ENCODE measurements around the gene SMURF2.

SMURF2 gene

DNA sequence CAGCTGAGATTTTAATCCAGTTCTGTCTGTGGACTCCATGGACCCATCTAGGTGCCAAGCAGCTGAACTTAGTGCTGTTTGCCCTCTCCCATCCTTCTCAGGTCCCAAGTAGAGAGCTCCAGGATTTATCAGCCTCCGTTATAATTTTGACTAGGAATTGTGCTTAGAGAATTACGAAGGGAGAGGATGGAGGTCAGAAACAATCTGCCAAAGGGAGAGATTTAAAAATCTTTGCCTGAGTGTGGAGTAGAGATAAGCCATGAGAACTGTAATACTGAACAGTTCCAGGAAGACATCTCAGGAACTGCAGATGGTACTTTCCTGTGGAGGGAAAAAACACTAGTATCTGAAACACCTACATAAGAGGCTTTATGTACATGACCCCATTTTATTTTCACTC lies 128.3 kb downstream of the SMURF2 start:
- peak; percentile 68 for DNase-seq

GRCh38 chr17:64532409-64532808 lies 129.7 kb downstream of the SMURF2 start:
- DNase-seq = no peak

DNA sequence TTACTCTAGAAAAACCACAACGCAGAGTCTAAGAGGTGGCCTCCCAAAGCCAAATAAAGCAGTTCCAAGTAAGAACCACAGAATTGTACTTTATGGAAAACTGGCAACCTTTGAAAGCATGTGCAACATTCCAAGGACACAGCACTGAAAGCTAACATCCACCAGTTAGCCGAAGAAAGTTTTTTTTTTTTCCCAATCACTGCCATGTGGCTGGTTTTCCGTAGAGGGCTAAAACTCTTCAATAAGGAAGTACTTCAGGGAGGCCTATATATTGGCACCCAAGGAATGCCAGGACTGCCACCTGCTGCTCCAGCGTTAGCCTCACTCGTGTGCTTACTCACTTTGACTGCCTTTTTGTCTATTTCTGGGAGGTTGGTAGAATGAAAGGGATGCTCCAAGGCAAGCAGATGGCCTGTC lies 130.1 kb downstream of the SMURF2 start:
- no peak for DNase-seq

DNA sequence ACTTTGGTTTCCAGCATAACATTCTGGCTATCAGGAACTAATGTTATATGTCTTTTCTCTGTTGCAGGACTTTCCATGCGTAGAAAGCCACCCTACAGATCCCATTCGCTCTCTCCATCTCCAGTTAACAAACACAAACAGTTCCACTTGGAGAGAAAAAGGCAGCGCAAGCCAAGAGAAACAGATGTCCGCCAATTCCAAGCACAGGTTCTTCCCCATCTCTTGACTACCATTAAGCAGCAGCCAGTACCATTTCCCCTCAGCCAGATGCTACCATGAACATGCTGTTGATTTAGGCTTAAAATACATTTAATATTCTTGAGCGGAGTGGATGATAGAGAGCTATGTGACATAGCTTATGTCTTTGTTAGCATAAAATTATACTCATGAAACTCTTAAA lies 132.9 kb downstream of the SMURF2 start:
- DNase-seq = no peak

DNA sequence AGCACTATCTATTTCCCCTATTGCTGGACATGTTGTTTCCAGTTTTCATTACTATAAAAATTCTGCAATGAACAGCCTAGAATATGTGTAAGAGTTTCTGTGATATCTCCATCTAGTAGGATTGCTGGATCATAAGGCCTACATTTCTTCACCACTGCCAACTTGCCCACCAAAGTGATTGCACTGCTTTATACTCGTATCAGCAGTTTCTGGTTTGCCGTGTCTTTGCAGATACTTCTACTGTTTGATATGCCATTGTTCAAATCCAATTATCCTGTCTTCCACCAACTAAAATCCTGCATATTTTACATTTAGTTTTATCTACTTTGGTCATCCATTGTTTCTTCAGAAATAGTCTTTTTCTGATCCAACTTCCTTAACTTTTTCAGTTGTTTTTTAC lies 134.2 kb downstream of the SMURF2 start:
- no peak for DNase-seq

DNA sequence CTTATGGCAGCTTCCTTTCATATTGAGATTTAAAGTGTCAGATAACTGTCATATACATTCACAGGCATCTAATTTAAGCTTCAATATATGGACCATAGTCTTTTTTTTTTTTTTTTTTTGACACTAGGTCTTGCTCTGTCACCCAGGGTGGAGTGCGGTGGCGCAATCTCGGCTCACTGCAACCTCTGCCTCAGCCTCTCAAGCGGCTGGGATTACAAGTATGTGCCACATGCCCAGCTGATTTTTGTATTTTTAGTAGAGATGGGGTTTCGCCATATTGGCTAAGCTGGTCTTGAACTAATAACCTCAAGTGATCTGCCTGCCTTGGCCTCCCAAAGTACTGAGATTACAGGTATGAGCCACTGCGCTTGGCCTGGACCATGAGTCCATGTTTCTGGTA lies 141.7 kb downstream of the SMURF2 start:
- DNase-seq = no peak

GRCh38 chr17:64519601-64520000 lies 142.5 kb downstream of the SMURF2 start:
- DNase-seq = no peak

DNA sequence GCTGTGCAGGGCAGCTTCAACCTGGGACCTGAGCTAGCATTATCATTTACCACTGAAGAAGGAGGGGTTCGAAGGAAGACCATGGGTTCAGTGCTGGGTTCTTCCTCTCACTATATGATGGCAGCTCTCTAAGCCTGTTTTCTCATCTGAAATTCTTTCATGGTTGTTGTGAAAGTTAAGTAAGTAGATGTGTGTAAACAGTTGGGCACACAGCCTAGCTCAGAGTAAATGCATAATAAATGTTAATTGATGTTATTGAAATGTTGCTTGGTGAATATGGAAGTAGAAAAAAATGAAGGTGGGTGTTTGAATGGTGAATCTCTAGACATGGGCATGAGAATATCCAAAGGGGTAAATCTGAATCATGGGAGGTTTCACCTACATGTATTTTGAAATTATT lies 146.3 kb downstream of the SMURF2 start:
- no peak for DNase-seq

DNA sequence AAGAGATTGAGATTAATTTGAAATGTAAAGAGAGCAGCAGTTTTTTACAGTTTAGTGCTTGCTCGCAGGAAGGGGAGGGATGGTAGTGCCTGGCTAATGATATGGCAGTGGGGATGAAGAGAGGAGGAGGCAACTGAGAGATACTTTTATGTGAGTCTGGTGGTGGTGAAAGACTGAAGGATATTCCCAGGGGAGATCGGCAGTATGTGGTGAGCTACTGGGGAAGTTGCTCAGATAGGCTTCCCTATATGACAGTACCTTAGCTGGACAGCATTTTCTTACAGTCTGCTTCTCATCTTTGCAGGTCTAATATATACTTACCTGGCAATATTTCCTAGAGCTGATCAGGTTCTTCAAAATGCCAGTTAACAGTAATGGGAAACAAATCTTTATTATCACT lies 146.7 kb downstream of the SMURF2 start:
- DNase-seq = no peak

DNA sequence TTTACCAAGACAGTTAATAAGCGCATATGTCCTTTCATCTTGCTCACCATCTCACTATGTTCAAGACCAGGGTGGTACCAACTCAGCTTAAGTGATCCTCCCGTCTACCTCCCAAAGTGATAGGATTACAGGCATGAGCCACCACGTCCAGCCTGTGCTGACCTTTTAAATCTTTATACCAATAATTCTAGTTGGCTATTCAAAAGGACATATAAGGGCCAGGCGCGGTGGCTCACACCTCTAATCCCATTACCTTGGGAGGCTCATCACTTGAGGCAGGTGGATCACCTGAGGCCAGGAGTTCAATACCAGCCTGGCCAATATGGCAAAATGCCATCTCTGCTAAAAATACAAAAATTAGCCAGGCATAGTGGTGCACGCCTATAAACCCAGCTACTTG lies 152.9 kb downstream of the SMURF2 start:
- DNase-seq = no peak

GRCh38 chr17:64508683-64509082 lies 153.4 kb downstream of the SMURF2 start:
- no peak for DNase-seq

GRCh38 chr17:64507413-64507782 lies 154.7 kb downstream of the SMURF2 start:
- peak; percentile 87 for DNase-seq

GRCh38 chr17:64506576-64507412 lies 155.3 kb downstream of the SMURF2 start, which contains the start of gene CEP95:
Gene CEP95 (plus strand): TSS chr17:64506977. CDS start chr17:64507098, 121 bp downstream.
- peak; percentile 99 for DNase-seq

DNA sequence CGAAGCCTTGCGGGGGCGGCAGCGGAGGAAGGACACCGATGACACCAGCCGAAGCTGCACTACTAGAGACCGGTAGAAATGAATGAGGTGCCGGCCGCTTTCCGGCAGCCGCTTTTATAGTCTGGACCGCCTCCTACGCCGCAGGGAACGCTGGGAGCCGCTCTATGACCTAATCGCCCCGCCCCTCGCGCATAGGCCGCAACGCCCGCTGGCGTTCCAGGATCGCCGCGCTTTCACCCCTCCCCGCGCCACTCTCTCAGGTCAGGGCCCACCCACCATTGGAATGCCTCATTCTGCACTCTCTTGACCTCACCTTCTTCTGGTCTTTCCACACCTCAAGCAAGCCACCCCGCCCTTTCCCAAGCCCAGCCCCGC lies 155.9 kb downstream of the SMURF2 start, which contains the start of gene DDX5:
DDX5 (minus strand) TSS at position 89 of the 375 bp plus-strand sequence. CDS start 170 bp downstream, outside the sequence.
- peak; percentile 99 for DNase-seq

DNA sequence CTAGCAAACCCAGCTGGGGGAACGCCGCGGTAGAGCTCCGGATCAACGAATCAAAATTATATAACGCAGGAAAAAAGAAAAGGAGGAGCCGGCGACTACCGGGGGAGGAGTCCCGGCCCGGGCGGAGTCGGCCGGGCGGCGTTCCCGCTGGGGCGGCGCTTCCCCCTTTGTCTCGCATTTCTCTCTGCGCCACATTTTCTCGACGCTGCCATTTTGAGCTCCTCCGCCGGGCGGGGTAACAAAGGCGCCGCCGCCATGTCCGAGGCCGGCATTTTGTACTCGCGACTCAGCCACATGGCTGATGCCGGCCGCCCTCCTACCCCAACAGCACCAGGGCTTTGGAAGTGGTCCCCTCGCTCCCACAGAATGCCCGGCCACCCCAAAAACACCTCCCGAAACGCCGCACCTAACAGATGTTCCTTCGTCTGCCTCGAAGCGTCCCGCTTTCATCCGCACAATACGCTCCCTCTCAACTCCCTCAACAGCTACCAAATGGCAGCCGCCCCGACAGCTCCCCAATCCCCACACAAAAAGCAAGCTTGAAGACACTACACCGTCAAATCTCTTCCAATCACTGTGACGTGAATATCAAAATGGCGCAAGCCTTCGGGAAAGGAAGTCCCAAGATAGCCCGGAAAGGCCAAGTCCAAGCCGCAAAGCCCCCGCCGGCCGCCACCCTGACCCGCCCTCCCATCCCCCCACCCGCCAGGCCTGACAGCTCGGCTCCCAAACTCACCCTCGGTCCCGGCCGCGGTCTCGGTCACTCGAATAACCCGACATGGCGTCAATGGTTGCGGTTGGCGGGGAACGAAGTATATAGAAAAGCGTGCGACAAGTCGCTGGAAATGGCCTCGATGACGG lies 156.5 kb downstream of the SMURF2 start:
- DNase-seq = peak; percentile 94

GRCh38 chr17:64504769-64505339 lies 157.3 kb downstream of the SMURF2 start:
- peak; percentile 94 for DNase-seq

DNA sequence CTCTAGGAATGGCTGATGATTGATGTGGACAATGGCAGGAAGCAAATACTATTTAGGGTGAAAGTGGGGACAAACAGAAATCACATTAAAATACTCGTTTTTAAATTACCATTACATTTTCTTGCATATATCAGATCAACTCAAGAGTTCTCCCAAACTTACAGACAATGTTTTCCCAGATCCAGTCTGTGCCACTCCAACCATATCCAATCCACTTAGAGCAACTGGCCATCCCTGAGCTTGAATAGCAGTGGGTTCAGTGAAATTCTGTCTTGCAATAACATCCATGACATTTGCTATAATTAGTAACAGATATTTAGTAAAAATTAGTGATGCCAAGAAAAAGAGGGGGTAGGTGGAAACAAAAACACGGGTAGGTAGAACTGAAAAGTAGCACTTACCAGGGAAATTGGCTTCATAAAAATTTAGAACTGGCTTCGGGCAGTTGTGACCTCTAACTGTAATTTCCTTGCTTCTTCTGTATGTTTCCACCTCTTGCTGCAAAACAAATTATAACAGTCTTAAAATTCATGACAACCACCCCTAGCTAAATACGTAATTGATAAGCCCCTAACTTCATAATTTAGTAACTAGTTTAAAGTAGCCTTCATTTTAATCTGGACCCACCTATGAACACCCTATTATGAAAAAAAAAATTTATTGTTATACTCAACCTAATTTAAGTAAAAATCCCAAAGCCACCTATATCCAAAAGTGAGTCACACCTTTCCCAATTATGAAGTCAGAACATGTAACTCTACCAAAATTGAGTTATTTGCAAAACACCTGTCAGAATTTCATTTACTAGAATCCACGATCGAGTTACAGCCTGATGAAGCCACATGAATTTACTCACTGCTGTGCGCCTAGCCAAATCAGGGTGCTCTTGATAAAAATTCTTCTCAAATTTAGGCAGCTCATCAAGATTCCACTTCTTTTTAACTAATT lies 158.0 kb downstream of the SMURF2 start:
- DNase-seq = no peak

DNA sequence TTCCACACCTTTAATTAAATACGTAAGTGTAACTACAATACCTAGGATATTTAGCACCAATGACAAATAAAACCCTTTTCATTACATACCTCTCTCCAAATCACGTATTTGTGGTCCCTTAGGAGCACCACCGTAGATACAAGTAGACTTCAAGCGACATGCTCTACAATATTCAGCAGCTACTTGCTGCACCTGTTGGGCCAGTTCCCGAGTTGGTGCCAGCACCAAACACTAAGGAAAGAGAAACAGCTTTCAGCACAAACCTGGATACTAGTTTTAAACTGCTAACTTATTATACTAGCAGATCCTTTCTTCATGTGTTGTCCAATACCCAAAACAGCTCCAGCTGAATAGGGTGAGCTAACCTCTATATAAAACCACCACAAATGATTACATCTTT lies 158.8 kb downstream of the SMURF2 start:
- DNase-seq = no peak

DNA sequence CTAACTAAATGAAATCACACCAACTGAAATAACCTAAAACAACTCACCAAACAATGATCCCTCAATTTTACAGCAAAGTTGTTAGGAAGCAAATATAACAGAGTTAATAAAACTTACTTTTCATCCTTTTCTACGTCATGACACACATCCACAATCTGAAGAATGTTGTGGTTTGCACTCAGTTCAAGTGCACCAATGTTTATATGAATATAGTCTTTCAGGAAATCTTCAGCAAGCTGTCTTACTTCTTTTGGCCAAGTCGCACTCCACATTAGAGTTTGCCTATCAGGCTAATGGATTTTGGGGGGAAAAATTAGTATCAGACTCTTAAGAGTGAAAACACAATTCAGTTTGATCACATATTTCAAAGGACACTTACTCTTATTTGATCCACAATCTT lies 159.3 kb downstream of the SMURF2 start:
- DNase-seq = no peak

- DNase-seq = no peak
Measured at GRCh38 chr17:64502021-64502420, 160.1 kb downstream of the SMURF2 start.

DNA sequence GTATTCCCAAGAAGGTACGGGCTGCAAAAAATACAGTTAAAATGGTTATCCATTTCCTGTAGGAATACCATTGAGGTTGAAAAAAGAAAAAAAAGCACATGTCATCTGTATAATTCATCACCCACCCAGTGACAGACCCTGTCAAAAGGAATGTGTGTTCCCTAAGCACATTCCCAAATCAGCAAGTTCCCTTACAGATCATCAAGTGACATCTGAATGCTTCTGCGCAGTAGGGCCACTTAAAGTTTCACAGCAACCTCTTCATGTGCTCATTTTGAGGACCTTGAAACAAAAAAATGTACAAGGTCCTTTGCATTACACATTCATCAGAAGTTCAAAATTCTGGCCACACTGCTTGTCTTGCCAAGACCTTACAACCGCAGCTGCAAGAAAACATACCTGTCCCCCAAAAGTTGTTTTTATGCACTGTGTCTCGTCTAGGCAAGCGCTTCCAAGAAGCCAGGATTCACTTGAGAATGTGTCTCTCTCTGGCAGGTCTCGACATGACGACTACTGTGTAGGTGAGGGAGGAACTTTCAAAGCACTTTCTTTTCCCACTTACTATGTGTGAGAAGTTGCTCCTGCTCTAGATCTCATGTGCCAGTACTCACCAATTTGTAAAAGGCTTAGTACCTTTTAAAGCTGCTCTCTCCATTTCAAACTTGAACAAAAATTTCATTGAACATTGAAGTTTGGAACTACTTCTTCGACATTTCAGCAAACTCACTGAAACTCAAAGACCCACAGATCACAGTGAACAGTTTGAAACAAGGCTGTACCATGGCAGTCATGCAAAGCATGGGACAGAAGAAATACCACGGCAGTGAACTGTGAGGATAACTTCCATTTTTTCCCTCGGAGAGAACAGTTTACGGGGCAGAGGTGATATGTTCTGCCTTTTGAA lies 161.0 kb downstream of the SMURF2 start:
- no peak for DNase-seq
